Natural killer cell treated with Interleukin-12 subunit alpha and Interleukin-12 subunit beta and Interleukin-15 and Interleukin-18, amount 100 ng/mL, for 72 hours (primary cell): Measurements from ENCODE around the gene NECAB2. TPM values are rescaled to one million over a fixed set of nuclear protein-coding genes. Genes with fewer than 3 reads are reported as not detected.

ENCODE experiments used
- ATAC-seq, 2 donors: fragments of 150-1000 bp; cut with Tn5 transposase in 1 of 2; sonication (Bioruptor Pico), chemical (Tn5 transposase) in 1 of 2; 2 replicates each; pipeline ENCODE4 v1.10.0; 2021
- DNase-seq: peaks from one replicate; pipeline ENCODE4 v3.0.0; 2022; ENCODE audit warnings: low spot score
- H3K27ac Mint-ChIP-seq, 2 donors: 1 replicate in 1 of 2; 2 replicates in 1 of 2; pipeline ENCODE4 v1.8.0; 2022; ENCODE audit warnings: mixed read lengths in 2 of 2, mild to moderate bottlenecking in 1 of 2, moderate library complexity in 1 of 2
- H3K27me3 Mint-ChIP-seq, 2 donors: 1 replicate in 1 of 2; 2 replicates in 1 of 2; pipeline ENCODE4 v1.8.0; 2022; ENCODE audit warnings: mixed read lengths in 2 of 2
- H3K36me3 Mint-ChIP-seq: one replicate; pipeline ENCODE4 v1.8.0; 2022; ENCODE audit warnings: mixed read lengths
- H3K4me1 Mint-ChIP-seq, 2 donors: 1 replicate in 1 of 2; 2 replicates in 1 of 2; pipeline ENCODE4 v1.8.0; 2022; ENCODE audit warnings: low read depth in 2 of 2, mixed read lengths in 2 of 2, mild to moderate bottlenecking in 1 of 2
- H3K4me3 Mint-ChIP-seq: one replicate; pipeline ENCODE4 v1.8.0; 2022; ENCODE audit warnings: mixed read lengths
- H3K9me3 Mint-ChIP-seq: 2 replicates; pipeline ENCODE4 v1.8.0; 2022; ENCODE audit warnings: mixed read lengths
- total RNA-seq, 2 donors: library from RNA; stranded (reverse); gene quantifications; one replicate each; pipeline ENCODE4 v1.2.3, GENCODE V29; 2022

NECAB2 gene
- total RNA-seq, 2 donors from 2014 or later, result not detected

DNA sequence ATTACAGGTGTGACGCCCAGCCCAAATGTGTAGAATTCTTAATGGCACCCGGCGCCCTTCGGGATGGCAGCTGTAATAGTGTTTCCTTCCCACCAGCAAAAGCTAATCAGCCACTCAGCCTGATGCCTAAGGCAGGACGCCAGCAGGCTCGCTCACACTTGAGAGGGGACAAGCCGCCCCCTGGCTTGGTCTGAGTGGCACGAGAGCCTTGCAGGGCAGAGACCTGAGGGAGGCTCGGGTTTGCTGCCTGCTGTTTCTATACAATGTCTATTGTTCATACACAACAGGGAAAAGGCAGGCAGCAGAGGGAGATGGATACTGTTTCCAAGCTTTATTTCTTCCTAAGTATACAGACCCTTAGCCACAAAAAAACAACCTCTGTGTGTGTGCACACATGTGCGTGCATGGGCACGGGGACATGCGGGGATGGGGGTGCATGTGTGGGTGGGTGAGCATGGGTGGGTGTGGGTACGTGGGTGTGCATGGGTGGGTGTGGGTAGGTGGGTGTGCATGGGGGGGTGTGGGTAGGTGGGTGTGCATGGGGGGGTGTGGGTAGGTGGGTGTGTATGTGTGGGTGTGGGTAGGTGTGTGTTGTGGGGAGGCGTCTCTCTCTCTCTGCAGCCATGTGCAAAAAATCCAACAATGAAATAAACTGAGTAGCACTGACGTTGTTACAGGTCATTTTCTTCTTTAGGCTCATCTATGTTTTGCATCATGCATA, 64.6 kb downstream of the NECAB2 start:
- H3K4me3 Mint-ChIP-seq, result no peak overlapping the region
- peaks cover 0 to 7% of the 10 kb centered on the region in 2 donors for H3K27me3 Mint-ChIP-seq
- no peak overlapping the region for H3K27ac Mint-ChIP-seq
- no peak for ATAC-seq
- no peaks in the 10 kb centered on the region for H3K9me3 Mint-ChIP-seq
- peaks cover 0 to 7% of the 10 kb centered on the region in 2 donors for H3K4me1 Mint-ChIP-seq
- DNase-seq, result no peak
- H3K36me3 Mint-ChIP-seq, result no peaks in the 10 kb centered on the region

DNA sequence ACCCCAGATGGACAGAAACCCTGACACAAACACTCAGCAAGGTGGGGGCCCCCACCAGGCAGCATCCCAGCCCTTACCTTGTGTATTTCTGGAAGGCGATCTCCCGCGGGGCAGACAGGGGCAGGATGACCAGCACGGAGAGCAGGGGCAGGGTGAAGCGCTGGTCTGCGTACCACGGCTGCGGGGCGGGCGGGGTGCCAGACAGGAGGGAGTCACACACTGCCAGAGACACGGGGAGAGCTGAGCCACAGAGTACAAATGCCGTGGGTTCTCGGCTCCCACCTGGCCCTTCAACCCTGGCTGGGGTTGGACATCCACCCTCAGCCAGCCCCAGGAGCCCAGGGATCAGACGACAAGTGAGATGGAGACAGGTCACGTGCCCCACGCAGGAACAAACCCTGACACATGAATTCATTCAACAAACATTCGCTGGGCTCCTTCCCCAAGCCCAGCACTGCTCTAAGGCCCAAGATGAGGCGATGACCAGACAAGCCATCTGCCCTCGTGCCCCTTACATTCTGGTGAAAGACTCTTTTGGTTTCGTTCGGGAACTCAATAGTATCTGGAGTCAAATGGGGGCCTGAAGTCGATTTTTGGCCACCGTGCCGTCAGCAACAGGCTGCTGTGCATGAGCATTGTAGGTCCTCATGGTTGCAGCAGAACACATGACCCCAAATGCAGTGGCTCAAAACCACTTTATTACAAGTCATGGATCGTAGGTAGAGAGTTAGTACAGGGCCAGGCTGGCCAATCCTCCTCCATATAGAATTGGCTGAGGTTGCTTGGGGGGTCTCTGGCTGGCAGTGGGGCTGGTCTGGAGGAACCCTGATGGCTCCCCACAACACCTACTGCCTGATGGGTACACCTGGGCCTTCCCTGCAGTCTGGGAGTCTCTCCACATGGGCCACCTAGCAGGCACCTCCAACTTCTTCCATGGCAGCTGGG, 65.5 kb downstream of the NECAB2 start:
- Mint-ChIP-seq H3K36me3 (no peaks in the 10 kb centered on the region), H3K4me3 (no peak overlapping the region), H3K27ac (no peak overlapping the region), H3K4me1 (peaks cover 0 to 7% of the 10 kb centered on the region in 2 donors), H3K27me3 (peaks cover 0 to 4% of the 10 kb centered on the region in 2 donors), H3K9me3 (no peaks in the 10 kb centered on the region)
- DNase-seq (no peak), ATAC-seq (no peak)

DNA sequence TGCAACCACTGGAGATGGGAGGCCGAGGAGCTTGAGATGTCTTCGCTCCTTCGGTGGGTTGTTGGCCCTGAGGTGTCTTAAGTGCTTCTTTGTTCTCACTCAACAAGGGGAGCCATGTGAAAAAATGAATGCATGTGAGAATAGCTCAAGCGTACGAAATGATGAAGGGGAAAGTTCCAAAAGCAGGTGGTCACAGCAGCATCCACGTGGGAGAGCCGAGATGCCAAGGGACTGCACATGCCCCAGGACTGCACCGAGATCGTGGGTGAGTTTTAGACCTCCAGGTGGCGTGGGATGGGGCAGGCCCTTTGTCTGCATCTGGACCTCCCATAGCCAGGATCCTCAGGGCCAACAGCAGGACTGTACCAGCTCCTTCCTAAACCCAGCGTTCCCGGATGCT, 66.5 kb downstream of the NECAB2 start:
- peaks cover 0 to 3% of the 10 kb centered on the region in 2 donors for H3K4me1 Mint-ChIP-seq
- H3K27me3 Mint-ChIP-seq, result peaks cover 0 to 4% of the 10 kb centered on the region in 2 donors
- no peaks in the 10 kb centered on the region for H3K9me3 Mint-ChIP-seq
- H3K36me3 Mint-ChIP-seq, result no peaks in the 10 kb centered on the region
- H3K4me3 Mint-ChIP-seq, result no peak overlapping the region
- DNase-seq (no peak), ATAC-seq (no peak)
- no peak overlapping the region for H3K27ac Mint-ChIP-seq

- DNase-seq (no peak), ATAC-seq (no peak)
- Mint-ChIP-seq H3K27ac (no peak overlapping the region), H3K4me1 (no peaks in the 10 kb centered on the region), H3K9me3 (no peaks in the 10 kb centered on the region), H3K27me3 (peaks cover 0 to 6% of the 10 kb centered on the region in 2 donors), H3K36me3 (no peaks in the 10 kb centered on the region), H3K4me3 (no peak overlapping the region)
Observed at GRCh38 chr16:84036131-84036530, 68.1 kb downstream of the NECAB2 start.

- no peaks in the 10 kb centered on the region for H3K9me3 Mint-ChIP-seq
- no peak overlapping the region for H3K4me3 Mint-ChIP-seq
- H3K27me3 Mint-ChIP-seq, result peaks cover 0 to 6% of the 10 kb centered on the region in 2 donors
- no peaks in the 10 kb centered on the region for H3K4me1 Mint-ChIP-seq
- DNase-seq (no peak), ATAC-seq (no peak)
- no peaks in the 10 kb centered on the region for H3K36me3 Mint-ChIP-seq
- no peak overlapping the region for H3K27ac Mint-ChIP-seq
Observed at GRCh38 chr16:84036982-84037425, 69.0 kb downstream of the NECAB2 start.

DNA sequence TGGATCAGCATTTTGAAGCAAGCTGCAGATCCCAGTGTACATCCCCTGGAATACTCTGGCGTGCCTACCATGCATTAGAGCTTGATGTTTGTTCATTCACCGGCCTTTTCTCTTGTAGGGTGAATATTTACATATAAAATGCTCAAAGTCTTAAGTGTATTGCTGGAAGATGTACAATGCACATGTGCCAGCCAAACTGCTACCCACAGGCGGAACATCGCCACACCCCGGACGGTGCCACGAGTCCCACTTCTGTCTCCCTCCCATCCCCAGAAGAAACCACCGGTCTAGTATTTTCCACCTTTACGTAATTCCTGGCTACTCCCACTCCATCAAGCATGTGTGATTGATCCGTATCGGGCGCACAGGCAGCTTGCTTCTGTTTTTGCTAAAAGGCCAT, 70.4 kb downstream of the NECAB2 start:
- ATAC-seq (no peak), DNase-seq (no peak)
- Mint-ChIP-seq H3K27me3 (peaks cover 0 to 11% of the 10 kb centered on the region in 2 donors), H3K9me3 (no peaks in the 10 kb centered on the region), H3K4me3 (no peak overlapping the region), H3K4me1 (no peaks in the 10 kb centered on the region), H3K27ac (no peak overlapping the region), H3K36me3 (no peaks in the 10 kb centered on the region)

DNA sequence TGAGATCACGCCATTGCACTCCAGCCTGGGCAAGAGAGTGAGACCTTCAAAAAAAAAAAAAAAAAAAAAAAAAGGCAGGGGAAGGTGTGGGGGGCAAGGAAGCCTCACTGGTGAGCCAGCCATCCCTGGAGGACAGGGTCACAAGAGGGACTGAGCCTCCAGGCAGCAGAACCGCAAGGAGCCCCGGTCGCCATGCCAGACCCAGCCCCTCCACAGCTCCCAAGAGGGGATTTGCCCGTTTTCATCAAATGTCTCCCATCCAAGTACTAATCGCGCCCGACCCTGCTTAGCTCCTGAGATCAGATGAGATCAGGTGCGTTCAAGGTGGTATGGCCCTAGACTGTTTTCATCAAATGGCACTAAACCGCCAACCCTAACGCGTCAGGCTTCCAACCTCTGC, 71.7 kb downstream of the NECAB2 start:
- ATAC-seq, result no peak
- Mint-ChIP-seq H3K27ac (no peak overlapping the region), H3K36me3 (no peaks in the 10 kb centered on the region), H3K27me3 (peaks cover 9 to 18% of the 10 kb centered on the region in 2 donors), H3K4me1 (no peaks in the 10 kb centered on the region), H3K9me3 (no peaks in the 10 kb centered on the region), H3K4me3 (no peak overlapping the region)
- no peak for DNase-seq

DNA sequence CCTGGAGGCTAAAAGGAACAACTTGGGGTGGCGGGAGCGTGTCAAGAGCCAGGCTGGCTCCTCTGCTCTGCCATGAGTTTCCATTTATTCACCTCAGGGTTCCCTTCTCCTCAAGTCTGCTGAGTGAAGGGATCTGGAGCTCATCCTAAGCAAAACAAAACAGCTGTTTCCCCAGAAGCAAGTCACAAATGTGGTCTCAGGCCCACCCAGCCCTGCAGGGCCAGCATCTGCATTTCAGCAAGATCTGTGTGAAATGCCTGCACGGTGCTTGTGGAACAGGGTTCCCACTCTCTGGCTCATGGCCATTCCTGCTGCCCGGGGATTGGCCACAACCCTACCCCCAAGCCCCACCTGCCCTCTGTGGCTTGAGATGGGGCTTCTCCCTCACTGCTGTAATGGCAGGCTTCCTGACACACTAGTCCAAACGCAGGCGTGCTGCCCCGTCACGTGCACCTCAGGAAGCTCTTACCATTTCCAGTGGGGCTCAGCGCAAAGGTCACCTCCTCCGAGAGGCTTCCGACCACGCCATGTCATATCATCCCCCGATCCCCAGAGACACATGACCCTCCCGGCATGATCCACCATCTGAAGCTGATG, 72.3 kb downstream of the NECAB2 start:
- no peaks in the 10 kb centered on the region for H3K9me3 Mint-ChIP-seq
- H3K27ac Mint-ChIP-seq, result no peak overlapping the region
- no peak for ATAC-seq
- peaks cover 9 to 18% of the 10 kb centered on the region in 2 donors for H3K27me3 Mint-ChIP-seq
- no peaks in the 10 kb centered on the region for H3K36me3 Mint-ChIP-seq
- H3K4me1 Mint-ChIP-seq, result no peaks in the 10 kb centered on the region
- no peak for DNase-seq
- H3K4me3 Mint-ChIP-seq, result no peak overlapping the region

- H3K27me3 Mint-ChIP-seq, result peaks cover 9 to 18% of the 10 kb centered on the region in 2 donors
- no peak overlapping the region for H3K4me3 Mint-ChIP-seq
- no peaks in the 10 kb centered on the region for H3K36me3 Mint-ChIP-seq
- ATAC-seq (no peak), DNase-seq (peak; percentile 20)
- H3K9me3 Mint-ChIP-seq, result no peaks in the 10 kb centered on the region
- no peaks in the 10 kb centered on the region for H3K4me1 Mint-ChIP-seq
- no peak overlapping the region for H3K27ac Mint-ChIP-seq
Observed at GRCh38 chr16:84040823-84041820, 73.1 kb downstream of the NECAB2 start.

DNA sequence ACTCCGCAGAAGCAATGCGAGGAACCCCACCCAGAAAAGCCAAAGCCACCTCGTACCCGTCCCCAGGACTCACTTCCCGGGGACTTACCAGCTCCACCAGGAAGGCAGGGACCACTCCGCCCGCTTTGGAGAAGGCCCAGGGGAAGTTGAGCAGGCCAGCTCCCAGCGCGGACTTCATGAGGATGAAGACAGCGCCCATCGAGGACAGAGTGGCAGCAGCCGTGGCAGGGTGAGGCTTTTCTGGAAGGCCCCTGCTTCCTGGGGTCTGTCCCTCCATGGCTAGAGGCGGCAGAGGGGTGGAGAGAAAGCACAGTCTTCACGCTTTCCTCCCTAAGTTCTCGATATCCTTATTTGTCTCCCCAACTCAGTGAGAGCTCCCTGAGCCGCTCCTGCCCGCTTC, 73.8 kb downstream of the NECAB2 start:
- no peak overlapping the region for H3K4me3 Mint-ChIP-seq
- H3K27me3 Mint-ChIP-seq, result peaks cover 9 to 18% of the 10 kb centered on the region in 2 donors

DNA sequence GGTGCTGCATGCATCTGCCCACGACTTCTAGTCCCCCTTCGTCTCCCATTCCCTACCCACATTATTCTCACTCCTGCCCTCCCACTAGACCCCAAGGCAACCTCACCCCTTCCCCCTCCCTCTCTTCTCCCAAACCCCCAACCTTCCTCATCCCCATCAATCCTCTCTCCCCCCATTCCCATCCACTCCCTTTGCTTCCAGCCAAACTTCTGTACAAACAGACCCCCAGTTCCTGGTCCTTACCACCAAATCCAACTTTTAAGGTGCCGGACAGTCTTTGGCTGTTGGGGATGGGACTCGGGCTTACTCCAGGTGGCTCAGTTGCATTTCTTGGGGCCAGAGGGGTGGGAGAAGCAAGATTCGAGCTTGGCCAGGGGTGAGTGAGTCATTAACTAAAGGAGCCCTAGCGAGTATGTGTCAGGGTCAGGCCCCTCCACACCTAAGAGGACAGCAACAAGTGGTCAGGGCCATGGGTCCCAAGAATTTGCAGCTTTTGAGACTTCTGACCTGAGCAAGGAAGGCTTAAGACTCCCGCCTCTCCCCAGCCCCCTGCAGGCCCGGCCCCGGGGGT, 74.3 kb downstream of the NECAB2 start, which contains the start of gene SLC38A8:
SLC38A8 (minus strand) TSS at position 488 of the 571 bp plus-strand sequence. CDS start 638 bp downstream, outside the sequence.
- no peak within 1 kb of the TSS for H3K4me3 Mint-ChIP-seq
- no peaks in the 10 kb centered on the region for H3K4me1 Mint-ChIP-seq
- no peaks in the 10 kb centered on the region for H3K9me3 Mint-ChIP-seq
- peak in 1 of 2 donors; percentile 2 for ATAC-seq
- H3K27ac Mint-ChIP-seq, result no peak within 1 kb of the TSS
- no peaks in the 10 kb centered on the region for H3K36me3 Mint-ChIP-seq
- peaks cover 9 to 18% of the 10 kb centered on the region in 2 donors for H3K27me3 Mint-ChIP-seq
- DNase-seq, result no peak

More for the DNA sequence above, 73.8 kb downstream of the NECAB2 start:
- Mint-ChIP-seq H3K9me3 (no peaks in the 10 kb centered on the region), H3K4me1 (no peaks in the 10 kb centered on the region), H3K36me3 (no peaks in the 10 kb centered on the region), H3K27ac (no peak overlapping the region)
- ATAC-seq (no peak), DNase-seq (peak; percentile 20)

DNA sequence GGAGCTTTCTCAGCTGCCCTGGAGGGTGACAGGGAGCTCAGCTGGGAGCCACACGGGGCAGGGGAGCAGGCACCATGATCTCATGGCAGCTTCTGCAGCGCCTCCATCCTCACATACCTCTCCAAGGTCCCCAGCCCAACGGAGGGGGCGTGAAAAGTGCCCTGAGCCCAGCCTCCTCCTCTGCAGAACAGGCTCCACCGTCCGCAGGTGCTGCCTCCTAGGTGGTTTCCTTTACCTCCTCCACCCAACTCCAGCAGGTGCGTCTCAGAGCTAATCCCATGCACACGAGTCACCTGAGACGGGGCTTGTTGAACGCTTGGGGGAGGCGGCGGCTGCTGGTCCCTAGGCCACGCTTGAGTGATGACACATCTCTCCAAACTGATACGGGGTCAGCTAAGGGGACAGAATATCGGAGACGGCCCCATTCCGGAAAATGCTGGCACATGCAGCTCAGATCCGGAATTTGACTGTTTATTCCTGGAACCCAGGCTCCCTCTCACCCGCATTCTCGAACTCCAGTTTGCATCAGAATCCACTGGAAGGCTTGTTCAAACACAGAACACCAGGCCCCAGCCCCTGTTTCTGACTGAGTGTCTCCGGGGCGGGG, 74.9 kb downstream of the NECAB2 start:
- Mint-ChIP-seq H3K4me3 (no peak overlapping the region), H3K36me3 (no peaks in the 10 kb centered on the region), H3K27ac (no peak overlapping the region), H3K4me1 (no peaks in the 10 kb centered on the region), H3K27me3 (peaks cover 9 to 18% of the 10 kb centered on the region in 2 donors), H3K9me3 (no peaks in the 10 kb centered on the region)
- DNase-seq (peak; percentile 32), ATAC-seq (peak in 1 of 2 donors; percentile 3)
